HG03521 (cell line): Measurements from ENCODE around the gene SSBP1.
"Not testable (repeated sequence)": the region's sequence is repeated elsewhere in the genome, so short reads cannot be mapped to it uniquely, and the experiment has no call there.

ENCODE experiments used
- ATAC-seq: cut with Tn5 transposase; IDR thresholded peaks from one replicate; pipeline ENCODE4 v1.9.1; 2021; ENCODE audit warnings: mild to moderate bottlenecking, moderate library complexity; ENCODE audit not compliant: unreplicated experiment

SSBP1 gene

GRCh38 chr7:141709318-141709717, 28.8 kb upstream of the SSBP1 start:
- ATAC-seq: no peak

- ATAC-seq: no peak
Measured at GRCh38 chr7:141709749-141710148, 28.4 kb upstream of the SSBP1 start.

- no peak for ATAC-seq
Measured at GRCh38 chr7:141710301-141710700, 27.9 kb upstream of the SSBP1 start.

- ATAC-seq: no peak
Measured at GRCh38 chr7:141712603-141713255, 25.4 kb upstream of the SSBP1 start.

GRCh38 chr7:141713890-141714289, 24.3 kb upstream of the SSBP1 start:
- ATAC-seq: no peak

GRCh38 chr7:141714571-141714970, 23.6 kb upstream of the SSBP1 start:
- ATAC-seq: no peak

GRCh38 chr7:141715018-141715417, 23.1 kb upstream of the SSBP1 start:
- no peak for ATAC-seq

- no peak for ATAC-seq
Measured at GRCh38 chr7:141715794-141716689, 22.1 kb upstream of the SSBP1 start.

- ATAC-seq: no peak
Measured at GRCh38 chr7:141717450-141717849, 20.7 kb upstream of the SSBP1 start.

- no peak for ATAC-seq
Measured at GRCh38 chr7:141722529-141722928, 15.6 kb upstream of the SSBP1 start.

GRCh38 chr7:141729020-141729419, 9.1 kb upstream of the SSBP1 start:
- no peak for ATAC-seq

GRCh38 chr7:141731476-141732149, 6.5 kb upstream of the SSBP1 start:
- no peak for ATAC-seq

- ATAC-seq: no peak
Measured at GRCh38 chr7:141737118-141737835, 881 bp upstream of the SSBP1 start.

- no peak for ATAC-seq
Measured at GRCh38 chr7:141738592-141739013, 445 bp downstream of the SSBP1 start.

GRCh38 chr7:141739250-141739649, 1.1 kb downstream of the SSBP1 start:
- ATAC-seq: no peak

- ATAC-seq: no peak
Measured at GRCh38 chr7:141742229-141742628, 4.1 kb downstream of the SSBP1 start.

- ATAC-seq: no peak
Measured at GRCh38 chr7:141744131-141744530, 6.0 kb downstream of the SSBP1 start.

- ATAC-seq: no peak
Measured at GRCh38 chr7:141748396-141748795, 10.2 kb downstream of the SSBP1 start.

- ATAC-seq: not testable (repeated sequence)
Measured at GRCh38 chr7:141751904-141752303, 13.7 kb downstream of the SSBP1 start.

GRCh38 chr7:141752634-141753033, 14.5 kb downstream of the SSBP1 start:
- no peak for ATAC-seq

- no peak for ATAC-seq
Measured at GRCh38 chr7:141754939-141755338, 16.8 kb downstream of the SSBP1 start.
